GM19395 (cell line): ENCODE results near the gene BMP8B.

Experiments
- ATAC-seq: cut with Tn5 transposase; IDR thresholded peaks from one replicate; pipeline ENCODE4 v1.9.1; 2021; ENCODE audit warnings: mild to moderate bottlenecking, moderate library complexity; ENCODE audit not compliant: unreplicated experiment

BMP8B gene

GRCh38 chr1:39760074-39761008 is 28.3 kb downstream of the BMP8B start:
- ATAC-seq = no peak

GRCh38 chr1:39759436-39759726 is 29.3 kb downstream of the BMP8B start:
- no peak for ATAC-seq

- ATAC-seq = no peak
Observed at GRCh38 chr1:39758556-39759435, 29.9 kb downstream of the BMP8B start.

GRCh38 chr1:39757501-39757900 is 31.2 kb downstream of the BMP8B start:
- ATAC-seq = no peak

GRCh38 chr1:39755965-39756659 is 32.6 kb downstream of the BMP8B start:
- ATAC-seq = no peak

GRCh38 chr1:39754906-39755504 is 33.7 kb downstream of the BMP8B start:
- ATAC-seq = no peak

- no peak for ATAC-seq
Observed at GRCh38 chr1:39754026-39754570, 34.6 kb downstream of the BMP8B start.

GRCh38 chr1:39753132-39754025 is 35.3 kb downstream of the BMP8B start:
- no peak for ATAC-seq

- ATAC-seq = no peak
Observed at GRCh38 chr1:39752703-39753102, 36.0 kb downstream of the BMP8B start.

- no peak for ATAC-seq
Observed at GRCh38 chr1:39751595-39751994, 37.1 kb downstream of the BMP8B start.

GRCh38 chr1:39745016-39745670 is 43.5 kb downstream of the BMP8B start:
- ATAC-seq = no peak

- ATAC-seq = peak; percentile 87
Observed at GRCh38 chr1:39738622-39739366, 49.9 kb downstream of the BMP8B start, which contains the start of gene PPIE. Gene PPIE (plus strand): TSS chr1:39738882. CDS start chr1:39738901, 19 bp downstream.

- no peak for ATAC-seq
Observed at GRCh38 chr1:39737546-39738169, 51.0 kb downstream of the BMP8B start.

- ATAC-seq = no peak
Observed at GRCh38 chr1:39735731-39736130, 52.9 kb downstream of the BMP8B start.

GRCh38 chr1:39733161-39733560 is 55.5 kb downstream of the BMP8B start:
- no peak for ATAC-seq

- no peak for ATAC-seq
Observed at GRCh38 chr1:39732730-39733129, 55.9 kb downstream of the BMP8B start.

GRCh38 chr1:39729842-39730241 is 58.8 kb downstream of the BMP8B start:
- no peak for ATAC-seq

GRCh38 chr1:39729030-39729429 is 59.6 kb downstream of the BMP8B start:
- no peak for ATAC-seq
